ENCODE data around the gene ARL17B.
"Not testable (repeated sequence)": the region's sequence is repeated elsewhere in the genome, so short reads cannot be mapped to it uniquely, and the experiment has no call there.

ARL17B gene

GRCh38 chr17:46290906-46291546 lies 70.5 kb downstream of the ARL17B start:
- in situ Hi-C loops (cut with MboI; ENCODE audit: low sequenced_read_pairs), result not testable (repeated sequence)

- in situ Hi-C loops (cut with MboI; ENCODE audit: low sequenced_read_pairs), result not testable (repeated sequence)
Observed at GRCh38 chr17:46287587-46287986, 74.0 kb downstream of the ARL17B start.

GRCh38 chr17:46286764-46287221 lies 74.8 kb downstream of the ARL17B start:
- in situ Hi-C loops (cut with MboI; ENCODE audit: low sequenced_read_pairs), result not testable (repeated sequence)

DNA sequence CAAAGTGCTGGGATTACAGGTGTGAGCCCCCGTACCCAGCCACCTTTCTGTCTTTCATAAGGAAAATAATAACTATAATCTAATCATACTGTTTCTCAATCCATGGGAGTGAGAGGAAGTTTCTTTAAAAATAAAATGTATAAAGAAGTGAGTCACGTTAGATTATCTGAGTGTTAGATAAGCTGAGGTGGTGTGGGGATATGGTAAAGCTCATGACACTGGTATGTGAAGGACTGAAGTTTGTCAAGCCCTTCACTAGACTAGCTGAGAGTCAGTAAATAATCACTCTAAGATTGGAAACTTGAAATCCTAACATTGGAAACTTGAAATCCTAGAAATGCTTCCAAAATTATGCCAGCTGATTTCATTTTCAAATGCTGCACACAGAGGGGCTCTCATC lies 76.1 kb downstream of the ARL17B start:
- in situ Hi-C loops (cut with MboI; ENCODE audit: low sequenced_read_pairs), result not testable (repeated sequence)

- in situ Hi-C loops (cut with MboI; ENCODE audit: low sequenced_read_pairs), result not testable (repeated sequence)
Observed at GRCh38 chr17:46284467-46284866, 77.1 kb downstream of the ARL17B start.

- in situ Hi-C loops (cut with MboI; ENCODE audit: low sequenced_read_pairs), result not testable (repeated sequence)
Observed at GRCh38 chr17:46282635-46283034, 78.9 kb downstream of the ARL17B start.

- in situ Hi-C loops (cut with MboI; ENCODE audit: low sequenced_read_pairs), result not testable (repeated sequence)
Observed at GRCh38 chr17:46281336-46281735, 80.2 kb downstream of the ARL17B start.

GRCh38 chr17:46276728-46277479 lies 84.7 kb downstream of the ARL17B start:
- in situ Hi-C loops (cut with MboI; ENCODE audit: low sequenced_read_pairs), result not testable (repeated sequence)

GRCh38 chr17:46274238-46274637 lies 87.3 kb downstream of the ARL17B start:
- in situ Hi-C loops (cut with MboI; ENCODE audit: low sequenced_read_pairs), result no loop called here

DNA sequence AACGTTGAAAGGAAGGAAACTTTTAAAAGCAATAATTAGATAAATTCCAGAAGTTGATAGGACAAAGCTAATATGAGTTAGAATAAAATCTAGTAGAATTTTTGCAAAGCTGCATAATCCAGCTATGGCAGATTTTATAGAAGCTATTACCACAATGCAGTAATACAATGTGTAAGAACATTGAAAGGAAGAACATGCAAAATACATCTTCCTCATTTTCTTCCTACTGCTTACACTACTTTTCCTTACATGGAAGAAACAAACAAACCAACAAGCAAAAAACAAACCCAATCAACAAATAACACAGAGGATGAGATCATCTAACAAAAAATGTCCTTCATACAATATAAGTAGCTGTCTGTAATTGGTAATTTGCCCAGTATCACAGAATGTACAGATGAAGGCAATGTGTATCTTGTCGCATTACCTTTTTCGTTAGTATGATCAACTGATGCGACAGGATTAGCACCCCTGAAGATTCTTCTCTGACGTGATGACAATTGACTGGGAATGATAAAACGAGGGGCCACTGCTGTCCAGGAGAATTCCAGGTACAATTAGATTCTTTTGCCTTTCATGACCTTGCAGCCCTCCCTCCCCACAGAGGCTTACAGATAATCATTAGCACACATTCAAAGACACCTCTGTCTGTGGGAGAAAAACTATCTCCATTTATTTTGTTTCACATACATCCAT lies 87.9 kb downstream of the ARL17B start:
- in situ Hi-C loops (cut with MboI; ENCODE audit: low sequenced_read_pairs), result no loop called here

GRCh38 chr17:46270032-46270431 lies 91.5 kb downstream of the ARL17B start:
- in situ Hi-C loops (cut with MboI; ENCODE audit: low sequenced_read_pairs), result no loop called here

DNA sequence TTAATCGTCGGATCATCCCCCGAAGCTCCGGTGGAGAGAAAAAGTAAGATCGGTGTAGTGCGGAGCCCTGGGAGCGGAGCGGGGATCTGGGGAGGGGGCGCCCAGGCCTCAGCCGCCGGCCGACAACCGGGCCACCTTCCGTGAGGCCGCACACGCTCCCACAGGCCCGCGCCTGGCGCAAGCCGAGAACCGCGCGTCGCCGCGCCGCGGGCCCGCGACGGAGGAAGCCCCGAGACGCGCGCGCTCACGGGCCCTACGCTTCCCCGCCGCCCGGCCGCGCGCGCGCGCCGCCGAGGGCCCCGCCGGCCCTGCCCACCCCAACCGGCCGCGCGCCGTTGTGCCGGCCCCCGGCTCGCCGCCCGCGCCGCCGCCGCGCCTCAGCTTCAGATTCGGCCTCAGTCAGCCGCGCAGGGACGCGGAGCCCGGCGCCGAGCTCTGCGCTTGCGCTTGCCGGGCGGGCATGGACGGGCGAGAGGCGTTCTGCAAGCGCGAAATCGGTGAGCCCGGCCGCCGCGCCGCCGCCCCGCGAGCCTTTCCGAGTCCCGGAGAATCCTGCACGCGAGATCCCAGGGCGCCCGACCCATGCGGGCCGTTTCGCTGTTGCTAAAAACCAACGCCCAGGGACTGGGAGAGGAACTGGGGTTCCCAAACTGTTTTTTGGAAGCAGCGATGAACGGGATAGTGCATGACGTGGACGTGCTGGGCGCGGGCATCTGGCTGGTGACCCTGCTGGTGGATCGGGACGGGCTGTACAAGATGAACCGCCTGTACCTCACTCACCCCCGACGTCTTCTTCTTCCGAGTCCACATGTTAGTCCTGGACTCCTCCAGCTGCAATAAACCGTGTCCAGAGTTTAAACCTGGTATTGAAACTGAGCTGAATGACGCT lies 94.7 kb downstream of the ARL17B start:
- in situ Hi-C loops (cut with MboI; ENCODE audit: low sequenced_read_pairs), result no loop called here

GRCh38 chr17:46266063-46266655 lies 95.4 kb downstream of the ARL17B start:
- in situ Hi-C loops (cut with MboI; ENCODE audit: low sequenced_read_pairs), result not testable (repeated sequence)

- in situ Hi-C loops (cut with MboI; ENCODE audit: low sequenced_read_pairs), result no loop called here
Observed at GRCh38 chr17:46264456-46265198, 96.9 kb downstream of the ARL17B start.

GRCh38 chr17:46262271-46262670 lies 99.3 kb downstream of the ARL17B start:
- in situ Hi-C loops (cut with MboI; ENCODE audit: low sequenced_read_pairs), result no loop called here

DNA sequence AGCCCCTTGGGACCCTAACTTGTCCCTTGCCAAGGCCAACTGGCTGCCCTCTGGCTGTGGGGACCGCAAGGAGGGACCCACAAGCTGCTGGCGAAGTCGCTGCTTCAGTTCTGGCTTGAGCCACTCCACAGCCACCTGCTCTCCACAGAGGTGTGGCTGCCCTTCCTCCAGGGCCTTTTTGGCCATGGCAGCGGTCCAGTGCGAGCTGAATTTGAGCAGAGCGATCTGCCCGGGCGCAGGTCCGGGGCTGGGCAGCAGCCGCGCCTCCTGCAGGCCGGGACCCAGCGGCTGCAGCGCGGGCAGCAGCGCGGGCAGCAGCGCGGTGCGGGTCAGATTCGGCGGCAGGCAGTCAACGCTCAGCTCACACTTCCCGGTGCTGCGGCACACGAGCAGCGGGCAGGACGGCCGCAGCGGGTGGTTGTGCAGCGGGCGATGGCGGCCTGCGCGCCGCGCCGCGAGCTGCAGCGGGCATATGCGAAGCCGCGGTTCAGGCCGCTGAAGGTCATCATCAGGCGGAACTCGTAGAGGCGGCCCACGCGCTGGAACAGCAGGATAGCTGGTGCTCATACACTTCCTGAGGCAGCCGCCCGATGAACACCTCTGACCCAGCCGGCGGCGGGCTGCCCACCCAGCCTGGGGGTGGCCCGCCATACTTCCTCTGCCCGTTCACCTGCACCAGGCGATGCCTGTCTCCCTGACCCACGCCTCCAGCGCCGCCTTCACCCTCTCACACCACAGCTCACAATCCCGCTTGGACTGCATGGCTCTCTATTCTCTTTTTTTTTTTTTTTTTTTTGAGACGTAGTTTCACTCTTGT lies 101.5 kb downstream of the ARL17B start:
- in situ Hi-C loops (cut with MboI; ENCODE audit: low sequenced_read_pairs), result not testable (repeated sequence)

GRCh38 chr17:46256369-46256768 lies 105.2 kb downstream of the ARL17B start:
- in situ Hi-C loops (cut with MboI; ENCODE audit: low sequenced_read_pairs), result not testable (repeated sequence)

DNA sequence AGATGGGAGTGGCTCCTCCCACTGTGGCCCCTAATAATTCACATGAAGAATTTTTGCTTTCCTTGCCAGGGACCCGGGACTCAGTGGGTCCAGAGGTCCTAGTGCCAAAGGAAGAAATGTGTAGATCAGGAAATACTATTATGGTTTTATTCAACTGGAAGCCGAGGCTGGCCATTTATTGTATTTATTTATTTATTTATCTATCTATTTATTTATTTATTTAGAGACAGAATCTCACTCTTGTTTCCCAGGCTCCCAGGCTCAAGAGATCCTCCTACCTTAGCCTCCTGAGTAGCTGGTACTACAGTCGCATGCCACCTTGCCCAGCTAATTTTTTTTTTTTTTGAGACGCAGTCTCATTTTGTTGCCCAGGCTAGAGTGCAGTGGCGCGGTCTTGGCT lies 107.4 kb downstream of the ARL17B start:
- in situ Hi-C loops (cut with MboI; ENCODE audit: low sequenced_read_pairs), result not testable (repeated sequence)

GRCh38 chr17:46253722-46254121 lies 107.8 kb downstream of the ARL17B start:
- in situ Hi-C loops (cut with MboI; ENCODE audit: low sequenced_read_pairs), result not testable (repeated sequence)
